Astrocyte of the hippocampus (primary cell): ENCODE measurements around the gene KCNH1.

Source experiments
- DNase-seq: peaks from one replicate; pipeline ENCODE4 v3.0.0; 2011; ENCODE audit warnings: low read depth, low spot score

The KCNH1 gene

DNA sequence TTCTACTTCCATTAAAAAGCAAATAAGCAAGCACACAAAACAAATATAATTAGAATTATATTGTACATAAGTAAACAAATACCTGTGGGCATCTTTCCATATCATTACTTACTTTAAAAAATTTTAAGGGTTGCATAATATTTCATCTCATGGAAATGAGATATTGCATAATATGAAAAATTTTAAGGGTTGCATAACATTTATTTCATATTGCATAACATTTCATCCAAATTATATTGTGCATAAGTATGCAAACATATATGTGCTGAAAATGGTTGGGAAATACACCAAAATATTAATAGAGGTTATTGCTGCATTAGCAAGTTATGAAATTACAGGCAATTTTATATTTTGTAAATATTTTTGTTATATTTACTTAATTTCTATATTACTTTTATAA, 213.7 kb downstream of the KCNH1 start:
- DNase-seq = no peak

GRCh38 chr1:210918893-210919292, 215.1 kb downstream of the KCNH1 start:
- DNase-seq = no peak

GRCh38 chr1:210917560-210918169, 216.3 kb downstream of the KCNH1 start:
- peak; percentile 22 for DNase-seq

DNA sequence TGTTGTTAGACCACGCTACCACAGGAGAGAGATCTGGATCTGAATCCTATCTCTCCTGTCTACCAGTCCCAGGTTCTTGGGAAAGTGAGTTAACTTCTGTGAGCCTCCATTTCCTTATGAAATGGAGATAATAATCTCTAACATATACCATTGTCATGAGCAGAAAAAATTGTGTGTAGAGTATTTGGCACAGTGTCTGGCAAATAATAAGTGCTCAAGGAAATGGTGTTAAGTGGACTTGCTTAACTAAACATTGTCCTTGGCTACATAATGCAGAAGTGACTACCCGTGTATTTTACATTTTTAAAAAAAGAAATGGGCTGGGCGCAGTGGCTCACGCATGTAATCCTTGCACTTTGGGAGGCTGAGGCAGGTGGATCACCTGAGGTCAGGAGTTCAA, 217.4 kb downstream of the KCNH1 start:
- DNase-seq = no peak

DNA sequence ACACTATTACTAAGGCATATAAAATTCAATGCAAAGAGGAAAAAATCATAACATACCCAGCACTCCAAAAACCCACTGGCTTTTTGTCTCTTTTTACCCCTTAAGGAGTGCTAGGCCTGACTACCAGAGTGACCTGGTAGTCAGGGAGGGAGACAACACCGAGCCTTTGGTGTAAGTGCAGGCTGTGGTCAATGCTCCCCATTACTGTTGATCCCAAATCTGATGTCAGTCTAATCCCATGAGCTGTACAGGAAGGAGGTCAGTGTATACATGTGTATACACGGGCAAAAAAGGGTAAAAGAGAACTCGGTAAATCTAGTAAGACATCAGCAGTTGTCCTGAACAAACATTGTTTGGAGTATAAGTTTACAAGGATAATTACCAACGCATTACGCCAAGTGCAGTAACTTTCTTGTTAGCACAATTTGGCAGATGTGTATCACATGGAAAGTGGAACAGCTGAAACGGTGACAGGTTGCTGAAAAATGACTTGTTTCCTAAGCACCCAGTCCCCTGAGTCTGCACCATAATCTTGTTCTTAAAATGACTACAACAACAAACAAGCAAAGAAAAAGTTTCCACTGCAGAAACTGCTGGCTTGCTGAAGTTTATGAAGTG, 217.9 kb downstream of the KCNH1 start:
- DNase-seq = no peak

DNA sequence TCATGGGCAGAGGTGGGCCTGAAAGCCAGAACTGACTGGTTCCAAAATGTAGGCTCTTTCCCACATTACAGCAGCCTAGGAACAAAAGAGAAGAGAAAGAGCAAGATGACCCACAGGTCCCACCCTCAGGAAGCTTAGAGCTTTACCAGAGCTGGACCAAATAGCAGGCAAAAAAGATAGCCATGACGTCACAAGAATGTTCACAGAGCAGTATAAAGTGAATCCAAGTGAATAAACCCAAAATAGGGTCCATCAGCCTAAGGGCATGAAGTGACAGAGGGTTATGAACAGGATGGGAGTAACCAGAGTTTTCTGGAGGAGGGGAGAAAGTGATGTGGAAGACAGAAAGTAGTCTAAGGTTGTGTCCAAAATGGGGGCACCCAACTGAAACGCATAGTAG, 221.2 kb downstream of the KCNH1 start:
- no peak for DNase-seq

GRCh38 chr1:210910020-210910575, 223.8 kb downstream of the KCNH1 start:
- DNase-seq = no peak

GRCh38 chr1:210908791-210909190, 225.2 kb downstream of the KCNH1 start:
- DNase-seq = peak; percentile 9

DNA sequence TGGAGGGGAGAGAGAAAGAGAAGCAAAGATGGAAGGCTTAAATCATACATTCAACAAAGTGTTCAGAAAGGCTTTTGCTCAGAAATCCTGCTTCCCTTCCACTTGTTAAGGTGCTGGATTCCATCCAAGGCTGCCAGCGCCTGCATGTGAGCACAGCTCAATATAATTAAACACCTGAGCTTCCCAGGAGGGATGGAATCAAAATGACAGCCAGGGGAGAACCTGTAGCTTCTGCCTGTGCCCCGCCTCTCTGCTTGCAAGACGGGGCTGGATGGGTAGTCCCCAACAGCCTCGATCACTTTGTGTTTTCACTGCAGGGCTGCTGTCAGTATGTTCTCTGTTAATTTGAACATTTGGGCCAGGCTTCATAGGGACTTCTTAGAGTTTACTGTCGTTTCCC, 225.7 kb downstream of the KCNH1 start:
- DNase-seq = no peak

DNA sequence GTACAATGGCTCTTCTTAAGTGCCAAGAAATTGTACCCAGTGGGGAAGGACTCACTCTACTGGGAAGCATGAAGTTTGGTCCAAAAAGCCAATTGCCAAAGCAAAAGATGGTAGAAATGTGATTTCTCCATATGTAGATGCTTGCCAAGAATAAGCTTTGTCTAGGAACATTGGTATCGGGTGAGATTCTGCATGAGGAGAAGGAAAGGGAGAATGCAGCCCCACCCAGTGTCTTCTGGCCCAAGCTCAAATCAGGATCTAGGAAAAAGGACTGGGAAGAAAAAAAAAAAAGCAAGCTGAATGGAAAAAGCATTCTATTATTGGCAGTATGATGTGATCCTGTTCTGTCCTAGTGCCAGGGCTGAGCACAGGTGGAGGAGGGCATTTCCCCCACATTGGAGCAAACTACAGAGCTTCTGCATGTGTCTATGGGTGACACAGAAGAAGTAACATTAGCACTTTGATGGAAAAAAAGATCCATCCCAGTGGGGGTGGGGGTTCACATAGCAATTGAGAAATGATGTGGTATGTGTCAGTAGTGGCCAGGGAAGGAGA, 226.6 kb downstream of the KCNH1 start:
- DNase-seq = no peak

GRCh38 chr1:210905944-210906453, 227.9 kb downstream of the KCNH1 start:
- no peak for DNase-seq

DNA sequence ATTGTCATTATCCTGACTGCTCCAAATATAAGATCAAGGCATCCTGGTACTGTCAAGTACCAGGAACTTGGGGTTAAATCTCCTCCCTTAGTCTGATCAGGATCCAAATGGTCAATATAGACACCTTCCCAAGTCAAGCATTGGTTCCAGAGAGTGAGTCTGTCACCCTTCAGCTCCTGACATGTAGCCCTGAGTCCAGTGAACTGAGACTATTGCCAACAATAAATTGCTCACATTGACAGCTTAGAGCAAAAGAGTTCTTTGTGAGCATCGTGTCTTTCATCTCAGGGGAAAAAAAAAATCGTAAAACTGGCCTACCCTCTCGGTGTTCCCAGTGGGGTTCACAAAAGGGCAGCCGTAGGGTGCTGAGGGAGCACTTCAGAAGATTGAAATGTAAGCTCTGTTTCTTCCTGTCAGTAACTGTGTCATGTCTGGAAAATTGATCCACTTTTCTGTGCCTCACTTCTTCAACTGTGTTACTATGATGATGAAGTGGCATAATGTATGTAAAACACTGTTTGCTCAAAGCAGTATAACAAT, 228.5 kb downstream of the KCNH1 start:
- no peak for DNase-seq

- no peak for DNase-seq
Measured at GRCh38 chr1:210901981-210902770, 231.8 kb downstream of the KCNH1 start.

GRCh38 chr1:210900820-210901219, 233.1 kb downstream of the KCNH1 start:
- no peak for DNase-seq

DNA sequence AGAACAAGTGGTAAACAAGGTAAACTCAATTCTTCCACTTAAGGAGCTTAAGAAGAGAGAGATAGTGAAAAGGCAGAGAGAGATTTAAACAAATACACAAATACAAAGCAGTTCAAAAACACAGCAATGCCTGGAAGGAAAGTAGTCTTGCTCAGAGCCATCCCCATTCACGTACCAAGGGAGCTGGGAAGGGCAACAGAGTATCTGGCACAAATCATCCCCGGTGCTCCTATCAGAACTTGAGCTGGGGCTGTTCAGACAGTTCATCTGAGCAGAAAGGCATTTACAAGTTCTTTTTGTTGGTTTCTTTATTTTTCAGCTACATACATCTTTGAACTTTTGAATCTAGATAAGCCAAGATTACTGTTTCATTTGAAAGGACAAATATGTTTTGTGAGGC, 233.9 kb downstream of the KCNH1 start:
- no peak for DNase-seq

DNA sequence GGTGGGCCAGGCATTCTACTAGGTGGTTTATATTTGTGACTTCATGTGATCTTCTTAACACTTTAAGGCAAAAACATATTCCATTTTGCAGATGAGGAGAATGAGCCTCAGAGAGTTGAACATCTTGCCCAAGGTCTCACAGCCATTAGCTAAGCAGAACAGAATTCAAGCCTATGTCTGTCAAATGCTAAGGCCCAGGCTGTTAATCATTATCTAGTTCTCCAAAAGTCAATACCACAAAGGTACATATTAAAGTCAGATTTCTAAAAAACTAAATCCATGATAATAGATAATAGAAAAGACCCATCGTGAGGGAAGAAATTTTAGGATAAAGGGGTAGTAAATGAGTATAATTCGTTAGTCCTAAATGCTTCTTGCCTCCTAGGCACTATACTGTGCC, 234.3 kb downstream of the KCNH1 start:
- DNase-seq = no peak

- no peak for DNase-seq
Measured at GRCh38 chr1:210898473-210898872, 235.5 kb downstream of the KCNH1 start.

GRCh38 chr1:210883821-210884220, 250.1 kb downstream of the KCNH1 start:
- peak; percentile 75 for DNase-seq

GRCh38 chr1:210882414-210883221, 251.3 kb downstream of the KCNH1 start:
- peak; percentile 93 for DNase-seq

GRCh38 chr1:210878564-210878963, 255.4 kb downstream of the KCNH1 start:
- no peak for DNase-seq

DNA sequence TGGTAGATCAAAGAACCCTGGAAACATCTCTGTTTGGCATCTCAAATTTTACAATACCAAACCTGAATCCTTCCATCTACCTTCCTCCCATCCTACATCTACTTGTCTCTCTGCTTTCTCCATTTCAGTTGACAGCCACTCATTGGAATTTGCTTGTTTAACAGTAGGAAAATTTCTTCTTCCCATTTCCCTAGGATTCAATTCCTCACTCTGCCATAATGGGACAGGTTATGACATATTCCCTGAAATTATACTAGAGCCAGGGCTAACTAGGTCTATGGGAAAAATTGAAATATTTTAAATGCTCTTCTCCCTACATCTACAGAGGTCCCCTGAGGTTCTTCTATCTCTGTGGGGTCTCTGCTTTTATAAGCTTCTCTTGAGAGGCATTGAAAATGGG, 257.7 kb downstream of the KCNH1 start:
- no peak for DNase-seq
